Uterus (tissue), 2 donors: Measurements from ENCODE around the gene CDR2L.

ENCODE experiments used
- CTCF ChIP-seq, 4 experiments: fragments of 200-600 bp in 2 of 4; fragments of 450-650 bp in 2 of 4; sonication (generic) in 2 of 4; IDR thresholded peaks; one replicate each; pipeline ENCODE4 v1.5.1; 2016 to 2019; ENCODE audit warnings: antibody characterized with exemption in 4 of 4, mild to moderate bottlenecking in 2 of 4, moderate library complexity in 1 of 4
- POLR2A ChIP-seq, 2 donors: fragments of 450-650 bp; IDR thresholded peaks; one replicate each; pipeline ENCODE4 v1.6.1; 2016; ENCODE audit warnings: antibody characterized with exemption in 2 of 2, mild to moderate bottlenecking in 1 of 2, moderate library complexity in 1 of 2

DNA sequence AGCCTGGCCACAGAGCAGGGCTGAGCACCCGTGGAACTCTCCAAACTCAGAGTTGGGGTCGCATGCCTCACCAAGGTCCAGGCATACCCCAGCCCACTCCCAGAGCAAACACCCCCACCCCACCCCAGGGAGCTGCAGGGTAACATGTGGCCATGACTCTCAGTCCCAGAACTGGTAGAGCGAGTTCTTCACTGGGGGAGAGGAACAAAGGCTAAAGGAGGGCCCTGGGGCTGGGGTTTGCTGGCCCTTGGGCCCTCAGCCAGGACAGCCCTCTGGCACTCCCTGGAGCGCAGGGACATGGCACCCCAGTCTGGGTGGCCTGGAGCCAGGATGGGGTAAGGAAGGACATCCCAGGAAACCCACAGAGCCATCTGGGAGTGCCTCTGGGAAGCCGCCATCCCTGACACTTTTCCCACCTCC lies 19.1 kb upstream of the CDR2L start:
- TF ChIP-seq CTCF (IDR thresholded peaks at IDR 0.05) (no peak), POLR2A (IDR thresholded peaks at IDR 0.05) (no peak)
